ENCODE measurements around the gene SPTBN4. TPM values are rescaled to one million over a fixed set of nuclear protein-coding genes. Genes with fewer than 3 reads are reported as not detected.

Gene SPTBN4
- total RNA-seq, 1 donor from 2014 or later, result 3.4 TPM

GRCh38 chr19:40465557-40466218, 1.1 kb upstream of the SPTBN4 start, which contains the start of gene BLVRB:
Gene BLVRB, minus strand, starts transcription at chr19:40465745. Its CDS starts 57 bp downstream, at chr19:40465688.
- DNase-seq (ENCODE audit: low spot score in 2 of 2, unreplicated experiment in 2 of 2), result peak; percentile 98 to 99
- TF ChIP-seq CTCF (IDR thresholded peaks at IDR 0.05; ENCODE audit: unreplicated experiment), result no peak
- H3K4me1 Mint-ChIP-seq, result peaks cover 23% of the 10 kb centered on the region
- peaks cover 27% of the 10 kb centered on the region for H3K27me3 Mint-ChIP-seq (ENCODE audit: low read depth)
- no peaks in the 10 kb centered on the region for H3K36me3 Mint-ChIP-seq
- peak within 1 kb of the TSS; percentile 94 for H3K27ac Mint-ChIP-seq
- peak within 1 kb of the TSS; percentile 72 for H3K4me3 Mint-ChIP-seq
- no peaks in the 10 kb centered on the region for H3K9me3 Mint-ChIP-seq

- Mint-ChIP-seq H3K27ac (peak overlapping the region; percentile 11), H3K4me3 (peak overlapping the region; percentile 72), H3K27me3 (ENCODE audit: low read depth) (peaks cover 27% of the 10 kb centered on the region), H3K9me3 (no peaks in the 10 kb centered on the region), H3K36me3 (no peaks in the 10 kb centered on the region), H3K4me1 (peaks cover 23% of the 10 kb centered on the region)
- no peak for DNase-seq (ENCODE audit: low spot score in 2 of 2, unreplicated experiment in 2 of 2)
- TF ChIP-seq CTCF (IDR thresholded peaks at IDR 0.05; ENCODE audit: unreplicated experiment), result no peak
These were observed 399 bp upstream of the SPTBN4 start for GRCh38 chr19:40466219-40466984.

- Mint-ChIP-seq H3K27ac (no peak overlapping the region), H3K36me3 (no peaks in the 10 kb centered on the region), H3K27me3 (ENCODE audit: low read depth) (peaks cover 27% of the 10 kb centered on the region), H3K4me3 (peak overlapping the region; percentile 22), H3K9me3 (no peaks in the 10 kb centered on the region), H3K4me1 (peaks cover 23% of the 10 kb centered on the region)
- TF ChIP-seq CTCF (IDR thresholded peaks at IDR 0.05; ENCODE audit: unreplicated experiment), result no peak
- no peak for DNase-seq (ENCODE audit: low spot score in 2 of 2, unreplicated experiment in 2 of 2)
These were observed 2.2 kb downstream of the SPTBN4 start for GRCh38 chr19:40469011-40469410.

- no peak for DNase-seq (ENCODE audit: low spot score in 2 of 2, unreplicated experiment in 2 of 2)
- TF ChIP-seq CTCF (IDR thresholded peaks at IDR 0.05; ENCODE audit: unreplicated experiment), result no peak
- no peak overlapping the region for H3K4me3 Mint-ChIP-seq
- H3K27me3 Mint-ChIP-seq (ENCODE audit: low read depth), result peaks cover 24% of the 10 kb centered on the region
- no peaks in the 10 kb centered on the region for H3K36me3 Mint-ChIP-seq
- no peak overlapping the region for H3K27ac Mint-ChIP-seq
- H3K4me1 Mint-ChIP-seq, result peaks cover 6% of the 10 kb centered on the region
- no peaks in the 10 kb centered on the region for H3K9me3 Mint-ChIP-seq
These were observed 4.3 kb downstream of the SPTBN4 start for GRCh38 chr19:40471111-40471510.

- TF ChIP-seq CTCF (IDR thresholded peaks at IDR 0.05; ENCODE audit: unreplicated experiment), result no peak
- Mint-ChIP-seq H3K36me3 (no peaks in the 10 kb centered on the region), H3K27me3 (ENCODE audit: low read depth) (peaks cover 20% of the 10 kb centered on the region), H3K4me1 (no peaks in the 10 kb centered on the region), H3K27ac (no peak overlapping the region), H3K4me3 (no peak overlapping the region), H3K9me3 (no peaks in the 10 kb centered on the region)
- no peak for DNase-seq (ENCODE audit: low spot score in 2 of 2, unreplicated experiment in 2 of 2)
These were observed 5.7 kb downstream of the SPTBN4 start for GRCh38 chr19:40472516-40472915.

All from mesothelial cell of epicardium (in vitro differentiated cells).